ENCODE results near the gene KCNK7.
"Not testable (repeated sequence)": the region's sequence is repeated elsewhere in the genome, so short reads cannot be mapped to it uniquely, and the experiment has no call there.

The KCNK7 gene

DNA sequence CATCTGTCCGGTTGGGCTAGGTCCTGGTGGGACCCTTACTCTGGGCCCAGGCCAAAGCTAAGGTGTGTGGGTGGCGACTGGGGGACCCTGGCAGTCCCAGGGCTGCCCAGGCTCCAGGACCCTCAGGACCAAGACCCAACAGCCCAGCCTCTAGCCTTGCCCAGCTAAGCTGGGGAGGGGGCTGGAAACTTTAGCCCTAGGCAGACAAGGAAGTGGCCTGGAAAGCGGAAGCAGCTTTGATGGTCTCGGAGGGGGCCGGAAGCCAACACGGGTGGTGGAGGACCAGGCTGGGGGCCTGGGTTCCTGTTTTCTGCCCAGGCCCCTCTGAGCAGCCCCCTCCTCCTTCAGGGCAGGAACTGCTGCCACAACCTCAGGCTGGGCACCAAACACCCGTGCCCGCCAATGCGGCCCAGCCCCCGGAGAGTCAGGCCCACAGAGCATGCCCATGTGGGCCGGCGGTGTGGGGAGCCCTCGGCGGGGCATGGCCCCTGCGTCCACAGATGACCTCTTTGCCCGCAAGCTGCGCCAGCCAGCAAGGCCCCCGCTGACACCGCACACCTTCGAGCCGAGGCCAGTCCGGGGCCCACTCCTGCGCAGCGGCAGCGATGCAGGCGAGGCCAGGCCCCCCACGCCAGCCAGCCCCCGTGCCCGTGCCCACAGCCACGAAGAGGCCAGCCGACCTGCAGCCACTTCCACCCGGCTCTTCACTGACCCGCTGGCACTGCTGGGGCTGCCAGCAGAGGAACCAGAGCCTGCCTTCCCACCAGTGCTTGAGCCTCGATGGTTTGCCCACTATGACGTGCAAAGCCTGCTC is 45.1 kb upstream of the KCNK7 start:
- no peak for DNase-seq (ENCODE audit: insufficient read length, low spot score)
- no peak for FAIRE-seq
- TF ChIP-seq, protein P1, sequence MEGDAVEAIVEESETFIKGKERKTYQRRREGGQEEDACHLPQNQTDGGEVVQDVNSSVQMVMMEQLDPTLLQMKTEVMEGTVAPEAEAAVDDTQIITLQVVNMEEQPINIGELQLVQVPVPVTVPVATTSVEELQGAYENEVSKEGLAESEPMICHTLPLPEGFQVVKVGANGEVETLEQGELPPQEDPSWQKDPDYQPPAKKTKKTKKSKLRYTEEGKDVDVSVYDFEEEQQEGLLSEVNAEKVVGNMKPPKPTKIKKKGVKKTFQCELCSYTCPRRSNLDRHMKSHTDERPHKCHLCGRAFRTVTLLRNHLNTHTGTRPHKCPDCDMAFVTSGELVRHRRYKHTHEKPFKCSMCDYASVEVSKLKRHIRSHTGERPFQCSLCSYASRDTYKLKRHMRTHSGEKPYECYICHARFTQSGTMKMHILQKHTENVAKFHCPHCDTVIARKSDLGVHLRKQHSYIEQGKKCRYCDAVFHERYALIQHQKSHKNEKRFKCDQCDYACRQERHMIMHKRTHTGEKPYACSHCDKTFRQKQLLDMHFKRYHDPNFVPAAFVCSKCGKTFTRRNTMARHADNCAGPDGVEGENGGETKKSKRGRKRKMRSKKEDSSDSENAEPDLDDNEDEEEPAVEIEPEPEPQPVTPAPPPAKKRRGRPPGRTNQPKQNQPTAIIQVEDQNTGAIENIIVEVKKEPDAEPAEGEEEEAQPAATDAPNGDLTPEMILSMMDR (IDR thresholded peaks at IDR 0.05; ENCODE audit: insufficient read depth, missing control alignments) = no peak

DNA sequence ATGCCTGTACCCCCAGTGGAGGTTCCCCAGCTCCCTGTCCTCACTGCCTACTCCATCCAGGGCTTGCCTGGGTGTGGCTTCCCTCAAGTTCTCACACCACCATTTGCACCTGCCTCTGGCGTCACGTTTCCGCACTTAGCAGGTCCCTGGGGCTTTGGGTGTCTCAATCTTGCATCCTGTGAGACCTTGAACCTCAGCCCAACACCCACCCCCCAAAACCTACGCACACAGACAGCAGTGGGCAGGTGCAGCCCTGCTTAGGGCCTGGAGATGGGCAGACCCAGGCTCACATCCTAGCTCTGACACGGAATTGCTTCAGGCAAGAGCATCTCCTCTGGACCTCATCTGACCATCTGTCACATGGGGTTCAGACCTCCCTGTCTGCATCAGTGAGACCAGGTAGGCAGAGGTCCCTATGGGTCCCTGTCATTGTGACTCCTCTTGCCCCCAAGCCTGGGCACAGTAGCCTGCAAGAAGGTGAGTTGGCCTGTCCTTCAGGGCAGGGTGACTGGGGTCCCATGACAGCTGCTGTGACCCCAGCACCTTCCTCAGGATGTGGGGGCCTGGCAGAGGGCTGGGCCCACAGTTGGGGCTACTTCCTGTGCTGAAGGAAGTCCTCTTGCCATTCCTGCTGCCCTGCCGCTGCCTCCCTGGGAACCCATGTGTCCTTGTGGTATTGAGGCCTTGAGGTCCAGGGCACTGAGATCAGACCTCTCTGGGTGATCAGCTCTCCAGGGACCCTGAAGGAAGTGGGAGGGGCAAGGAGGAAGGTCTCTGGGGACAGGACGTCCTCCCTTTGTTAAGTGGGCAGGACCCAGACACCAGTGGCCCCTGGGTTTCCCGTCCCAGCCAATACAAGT is 44.3 kb upstream of the KCNK7 start:
- TF ChIP-seq, protein P1 (IDR thresholded peaks at IDR 0.05; ENCODE audit: insufficient read depth, missing control alignments) = no peak
- no peak for FAIRE-seq
- no peak for DNase-seq (ENCODE audit: insufficient read length, low spot score)

DNA sequence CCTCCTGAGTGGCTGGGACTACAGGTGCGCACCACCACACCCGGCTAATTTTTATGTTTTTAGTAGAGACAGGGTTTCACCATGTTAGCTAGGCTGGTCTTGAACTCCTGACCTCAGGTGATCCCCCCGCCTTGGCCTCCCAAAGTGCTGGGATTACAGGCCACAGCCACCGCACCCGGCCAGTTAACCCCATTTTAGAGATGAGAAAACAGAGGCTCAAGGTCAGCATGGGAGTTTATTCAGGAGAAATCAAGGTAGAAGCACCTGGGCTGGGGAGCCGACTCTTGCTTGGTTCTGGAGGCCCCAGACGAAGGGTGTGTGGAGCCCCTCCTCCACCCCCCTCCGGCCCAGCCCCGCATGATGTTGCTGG is 43.6 kb upstream of the KCNK7 start:
- FAIRE-seq; DNase-seq (ENCODE audit: insufficient read length, low spot score): not testable (repeated sequence)

DNA sequence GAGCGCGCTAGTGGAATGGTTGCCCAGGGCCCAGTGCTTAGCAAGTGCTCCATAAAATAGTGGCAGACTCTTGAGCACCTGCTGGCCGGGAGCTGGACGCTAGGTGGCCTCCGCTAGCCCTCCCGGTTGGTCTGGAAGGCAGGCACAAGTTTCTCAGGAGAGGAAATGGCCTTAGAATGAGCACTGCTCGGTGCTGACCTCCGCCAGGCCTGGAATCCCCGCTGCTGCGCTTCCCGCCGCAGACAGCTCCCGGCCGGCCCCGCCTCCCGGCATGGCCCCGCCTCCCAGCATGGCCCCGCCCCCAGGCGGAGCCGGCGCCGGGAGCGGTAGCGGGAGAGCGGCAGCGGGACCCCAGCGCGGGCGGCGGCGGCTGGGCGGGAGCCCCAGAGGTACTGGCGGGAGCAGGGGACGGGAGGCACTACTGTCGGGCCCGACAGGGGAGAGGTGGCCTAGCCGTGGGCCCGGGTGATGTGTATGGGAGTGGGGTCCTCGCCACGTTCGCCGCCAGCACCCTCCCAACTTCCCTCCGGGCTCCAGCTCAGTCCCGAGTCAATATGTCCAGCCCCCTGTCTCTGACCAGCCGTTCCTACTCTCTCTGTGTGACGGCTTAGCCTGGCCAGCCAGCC is 42.3 kb upstream of the KCNK7 start, which contains the start of gene SIPA1:
Gene SIPA1 (plus strand): TSS at position 308 of the 626 bp plus-strand sequence. CDS start 2,821 bp downstream, outside the sequence.
- FAIRE-seq (no peak), DNase-seq (ENCODE audit: insufficient read length, low spot score) (no peak)
- TF ChIP-seq, protein P1 (IDR thresholded peaks at IDR 0.05; ENCODE audit: insufficient read depth, missing control alignments) = no peak

DNA sequence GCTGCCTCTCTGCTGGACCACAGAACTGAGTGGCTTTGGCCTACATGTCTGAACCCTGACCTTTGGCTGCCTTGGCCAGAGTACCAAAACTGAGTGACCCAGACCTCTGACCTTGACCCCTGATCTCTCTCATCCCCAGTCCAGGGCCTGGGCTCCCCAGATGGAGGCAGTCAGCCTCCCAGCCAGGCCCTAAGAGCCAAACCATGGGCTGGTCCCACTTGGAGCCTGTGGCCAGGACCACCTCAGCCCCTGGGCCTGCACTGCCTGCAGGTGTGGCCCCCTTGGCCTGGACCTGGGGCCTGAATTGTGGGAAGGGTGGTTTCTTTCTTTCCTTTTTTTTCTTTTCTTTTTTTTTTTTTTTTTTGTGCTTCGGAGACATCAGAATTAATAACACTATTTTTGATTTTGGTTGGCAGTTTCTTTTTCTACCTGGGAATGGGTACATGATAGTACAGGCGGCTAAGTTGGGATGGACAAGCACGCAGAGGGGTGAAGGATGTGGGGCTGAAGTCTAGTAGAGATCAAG is 41.5 kb upstream of the KCNK7 start:
- TF ChIP-seq, protein P1 (IDR thresholded peaks at IDR 0.05; ENCODE audit: insufficient read depth, missing control alignments) = no peak
- no peak for FAIRE-seq

DNA sequence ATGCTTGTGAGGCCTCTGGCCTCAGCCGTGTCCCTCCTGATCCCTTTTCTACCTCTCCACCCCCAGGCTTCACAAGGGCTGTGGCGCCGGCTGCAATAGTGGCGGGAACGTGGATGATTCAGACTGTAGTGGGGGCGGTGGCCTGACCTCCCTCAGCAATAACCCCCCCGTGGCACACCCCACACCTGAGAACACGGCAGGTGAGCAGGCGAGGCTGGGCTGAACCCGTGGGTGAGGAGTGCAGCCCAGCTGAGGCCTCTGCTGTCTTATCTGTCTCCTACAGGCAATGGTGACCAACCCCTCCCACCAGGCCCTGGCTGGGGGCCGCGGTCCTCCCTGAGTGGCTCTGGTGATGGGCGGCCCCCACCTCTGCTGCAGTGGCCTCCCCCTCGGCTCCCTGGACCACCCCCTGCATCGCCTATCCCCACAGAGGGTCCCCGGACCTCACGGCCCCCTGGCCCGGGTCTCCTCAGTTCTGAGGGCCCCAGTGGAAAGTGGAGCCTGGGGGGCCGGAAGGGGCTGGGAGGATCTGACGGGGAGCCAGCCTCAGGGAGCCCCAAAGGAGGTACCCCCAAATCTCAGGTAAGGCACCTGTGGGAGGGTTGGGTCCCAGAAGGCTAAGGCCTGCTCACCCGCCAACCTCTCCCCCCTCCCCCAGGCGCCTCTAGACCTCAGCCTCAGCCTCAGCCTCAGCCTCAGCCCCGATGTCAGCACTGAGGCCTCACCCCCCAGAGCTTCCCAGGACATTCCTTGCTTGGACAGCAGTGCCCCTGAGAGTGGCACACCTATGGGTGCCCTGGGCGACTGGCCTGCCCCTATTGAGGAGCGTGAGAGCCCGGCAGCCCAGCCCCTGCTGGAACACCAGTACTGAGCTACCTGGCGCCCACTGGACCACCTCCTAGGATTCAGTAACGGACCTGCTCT is 40.8 kb upstream of the KCNK7 start:
- no peak for FAIRE-seq
- no peak for DNase-seq (ENCODE audit: insufficient read length, low spot score)
- TF ChIP-seq, protein P1 (IDR thresholded peaks at IDR 0.05; ENCODE audit: insufficient read depth, missing control alignments) = no peak

More for the DNA sequence above, 41.5 kb upstream of the KCNK7 start:
- no peak for DNase-seq (ENCODE audit: insufficient read length, low spot score)
